HG02981 (cell line): Measurements from ENCODE around the gene RXRA.

Experiments used
- ATAC-seq: cut with Tn5 transposase; IDR thresholded peaks from one replicate; pipeline ENCODE4 v1.9.1; 2021; ENCODE audit warnings: mild to moderate bottlenecking, moderate library complexity; ENCODE audit not compliant: unreplicated experiment

Gene RXRA

DNA sequence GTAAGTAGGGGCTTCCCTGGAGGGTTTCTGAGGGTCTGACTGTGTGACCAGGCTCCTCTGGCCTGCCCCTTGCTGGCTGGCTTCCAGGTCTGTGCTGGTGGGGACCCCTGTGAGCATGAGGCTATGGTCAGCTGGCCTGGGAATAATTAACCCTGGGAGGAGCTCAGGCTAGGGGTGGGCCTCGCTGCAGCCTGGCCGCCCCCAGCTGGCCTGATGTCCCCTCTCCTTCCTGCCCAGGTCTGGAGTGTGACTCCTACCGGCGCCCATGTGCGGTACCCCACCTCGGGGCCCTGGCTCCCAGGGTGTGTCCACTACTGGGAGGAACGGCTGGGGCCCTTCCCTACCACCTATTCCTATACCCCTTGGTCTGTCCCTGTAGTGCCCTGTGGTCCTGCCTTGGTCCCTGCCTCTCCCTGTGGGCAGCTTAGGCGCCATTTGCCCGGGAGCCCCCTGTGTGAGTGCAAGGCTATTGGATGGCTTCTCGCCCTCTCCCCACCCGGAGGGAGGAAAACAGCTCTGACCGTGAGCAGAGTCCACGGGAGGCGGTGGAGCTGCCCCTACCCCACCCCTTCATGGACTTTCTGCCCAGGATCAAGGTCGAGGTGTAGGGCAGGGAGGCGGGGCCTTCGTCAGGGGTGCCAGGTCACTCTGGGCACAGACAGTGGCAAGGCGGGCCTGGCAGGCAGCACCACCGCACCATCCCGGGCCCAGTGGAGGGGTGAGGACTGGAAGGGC lies 9.4 kb downstream of the RXRA start:
- ATAC-seq, result no peak

DNA sequence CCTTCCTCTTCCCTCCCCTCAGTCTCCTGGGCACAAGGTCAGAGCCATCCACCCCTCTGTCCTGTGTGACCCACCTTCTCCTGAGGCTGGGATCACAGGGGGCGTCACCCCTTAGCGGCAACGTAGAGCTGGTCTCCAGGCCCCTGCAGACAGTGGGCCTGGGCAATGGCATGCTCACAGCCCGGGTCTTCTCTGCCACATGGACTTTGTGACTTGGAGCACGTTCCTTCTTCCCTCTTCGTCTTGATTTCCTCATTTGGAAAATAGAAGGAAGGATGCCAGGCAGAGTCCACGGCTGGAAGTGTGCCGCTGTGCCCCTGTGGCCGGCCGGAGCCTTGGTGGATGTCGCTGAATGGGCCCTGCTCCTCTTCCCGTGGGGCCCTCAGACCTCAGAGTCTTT lies 10.0 kb downstream of the RXRA start:
- ATAC-seq, result no peak

DNA sequence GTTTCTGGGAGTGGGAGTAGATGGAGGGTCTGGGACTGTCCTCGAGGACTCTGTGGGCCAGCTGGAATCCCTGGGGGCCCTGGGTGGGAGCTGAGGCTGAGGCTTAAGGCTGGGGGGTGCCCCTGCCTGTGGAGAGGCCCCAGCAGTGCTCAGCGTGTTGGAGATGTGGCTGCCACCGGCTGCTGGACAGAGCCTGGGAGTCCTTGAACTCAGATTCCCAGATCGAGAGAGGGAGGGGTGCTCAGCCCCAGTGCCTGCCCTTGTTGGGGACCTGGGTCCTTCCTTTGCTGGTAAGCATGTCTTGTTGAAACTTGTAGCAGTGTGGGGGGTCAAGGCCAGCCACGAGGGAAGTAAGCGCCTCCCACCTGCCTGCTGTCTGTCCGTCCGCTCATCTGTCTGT lies 10.7 kb downstream of the RXRA start:
- no peak for ATAC-seq

DNA sequence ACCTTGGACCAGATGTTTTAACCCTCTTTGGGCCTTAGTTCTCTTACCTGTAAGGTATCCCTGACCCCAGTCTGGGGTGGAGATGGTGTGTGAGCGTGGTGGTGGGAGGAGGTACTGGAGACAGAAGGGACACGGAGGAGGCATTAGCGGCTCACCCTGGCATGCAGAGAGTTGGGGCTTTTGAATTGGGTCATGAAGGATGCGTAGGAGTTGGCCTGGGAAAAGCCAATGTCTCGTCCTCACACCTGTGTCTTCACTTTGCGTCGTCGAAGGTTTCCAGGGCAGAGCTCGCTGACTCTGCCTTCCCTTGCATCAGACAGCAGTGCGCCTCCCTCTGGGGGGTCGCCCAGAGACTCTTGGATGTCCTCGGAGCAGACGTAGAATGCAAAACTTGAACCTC lies 11.2 kb downstream of the RXRA start:
- ATAC-seq, result no peak

DNA sequence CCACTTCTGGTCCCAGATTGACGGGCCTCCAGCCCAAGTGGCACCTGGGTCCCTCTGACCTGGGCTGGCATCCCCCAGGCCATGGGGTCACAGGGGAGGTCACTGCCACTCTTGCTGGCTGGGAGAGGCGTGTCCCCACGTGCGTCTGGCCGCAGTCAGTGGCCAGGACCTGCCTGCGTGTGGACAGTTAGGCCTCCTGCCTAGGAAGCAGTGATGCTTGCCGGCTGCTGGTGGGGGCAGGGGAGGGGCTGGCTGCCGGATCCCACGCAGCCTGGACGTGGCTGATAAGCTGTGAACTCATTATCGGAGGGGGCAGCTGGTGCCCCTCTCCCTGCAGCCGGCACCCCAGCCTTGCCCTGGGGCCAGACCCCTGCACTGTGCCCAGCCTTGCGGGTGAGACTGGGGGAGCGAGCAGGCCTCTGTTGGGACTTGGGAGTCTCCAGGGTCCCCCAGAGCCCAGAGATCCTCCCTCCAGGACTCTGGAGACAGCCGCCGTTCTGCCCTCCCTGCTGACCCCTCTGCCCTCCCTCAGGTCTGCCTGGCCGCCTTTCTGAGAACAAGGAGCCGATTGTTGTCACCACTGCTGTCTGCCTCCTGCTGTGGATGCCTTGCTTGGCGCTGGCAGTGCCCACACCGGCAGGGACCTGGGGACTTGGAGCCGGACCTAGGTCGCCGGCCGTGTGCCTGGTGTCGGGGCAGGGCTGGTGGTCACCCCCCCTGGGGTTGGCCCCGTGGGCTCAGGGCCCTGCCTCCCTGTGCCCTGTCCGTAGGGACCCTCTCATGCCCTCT lies 12.3 kb downstream of the RXRA start:
- no peak for ATAC-seq

DNA sequence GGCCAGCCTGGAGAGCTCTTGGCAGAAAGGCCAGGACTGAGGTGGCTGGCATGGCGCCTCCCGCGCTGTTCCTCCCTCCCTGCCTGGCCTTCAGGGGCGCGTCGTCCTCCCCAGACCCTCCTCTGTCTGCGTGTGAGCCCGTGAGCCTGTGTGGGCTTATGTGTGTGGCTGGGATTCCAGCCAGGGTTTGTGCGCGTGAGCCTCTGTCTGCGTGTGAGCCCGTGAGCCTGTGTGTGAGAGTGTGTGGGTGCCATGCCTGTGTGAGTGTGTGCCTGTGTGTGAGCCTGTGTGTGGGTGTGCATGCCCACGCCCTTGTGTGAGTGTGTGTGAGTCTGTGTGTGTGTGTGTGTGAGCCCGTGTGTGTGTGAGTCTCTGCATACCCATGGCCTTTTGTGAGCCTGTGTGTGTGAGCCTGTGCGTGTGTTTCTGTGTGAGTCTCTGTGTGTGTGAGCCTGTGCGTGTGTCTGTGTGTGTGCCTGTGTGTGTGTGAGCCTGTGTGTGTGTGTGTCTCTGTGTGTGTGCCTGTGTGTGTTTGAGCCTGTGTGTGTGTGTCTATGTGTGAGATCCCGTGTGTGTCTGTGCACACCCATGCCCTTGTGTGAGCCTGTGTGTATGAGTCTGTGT lies 13.0 kb downstream of the RXRA start:
- ATAC-seq, result no peak

DNA sequence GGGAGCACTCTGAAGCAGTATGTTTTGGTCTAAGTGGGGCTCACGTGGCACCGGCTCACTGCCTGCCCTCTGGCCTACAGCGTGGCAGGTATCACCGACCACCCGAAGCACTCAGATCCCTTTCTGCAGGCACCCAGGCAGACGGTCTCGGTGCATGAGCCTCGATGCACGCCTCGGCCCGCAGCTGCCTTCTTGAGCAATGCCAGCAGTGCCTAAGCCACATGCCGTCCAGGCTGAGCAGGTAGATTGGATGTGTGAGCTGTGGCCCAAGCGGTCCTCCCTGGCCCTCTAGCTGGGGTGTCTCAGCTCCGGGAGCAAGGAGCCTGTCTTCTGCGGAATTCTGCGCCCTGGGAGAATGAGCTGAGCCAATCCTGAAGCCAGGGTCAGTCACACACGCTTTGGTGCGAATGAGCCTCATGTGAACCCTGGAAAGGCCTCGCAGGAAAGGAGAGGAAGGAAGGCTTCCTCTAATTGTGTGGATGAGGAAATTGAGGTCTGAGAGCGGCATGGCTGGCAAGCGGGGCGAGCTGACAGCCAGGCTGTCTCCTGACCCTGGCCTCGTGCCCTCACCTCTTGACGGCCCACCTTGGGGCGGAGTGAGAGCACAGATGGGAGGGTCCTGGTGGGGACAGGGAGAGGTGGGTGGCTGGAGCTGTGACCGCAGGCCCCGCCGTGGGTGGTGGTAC lies 14.4 kb downstream of the RXRA start:
- no peak for ATAC-seq

DNA sequence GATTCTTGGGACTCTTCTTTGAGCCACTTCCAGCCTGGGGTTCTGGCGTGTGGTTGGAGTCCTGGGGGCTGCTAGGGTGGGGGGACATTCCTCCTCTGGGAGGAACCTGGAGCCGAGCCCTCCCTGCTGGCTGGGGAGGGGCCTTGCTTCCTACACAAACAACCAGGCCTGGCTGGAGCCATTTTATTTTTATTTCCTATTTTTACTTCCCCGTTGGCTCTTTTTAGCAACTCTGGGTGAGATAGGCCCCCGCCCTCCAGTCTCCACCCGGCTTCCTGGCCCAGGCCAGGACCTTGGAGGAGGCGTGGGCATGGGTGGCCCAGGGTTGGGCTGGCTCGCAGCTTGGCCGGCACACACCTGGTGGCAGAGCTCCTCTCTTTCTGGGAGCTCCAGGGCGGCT lies 15.1 kb downstream of the RXRA start:
- ATAC-seq, result no peak

DNA sequence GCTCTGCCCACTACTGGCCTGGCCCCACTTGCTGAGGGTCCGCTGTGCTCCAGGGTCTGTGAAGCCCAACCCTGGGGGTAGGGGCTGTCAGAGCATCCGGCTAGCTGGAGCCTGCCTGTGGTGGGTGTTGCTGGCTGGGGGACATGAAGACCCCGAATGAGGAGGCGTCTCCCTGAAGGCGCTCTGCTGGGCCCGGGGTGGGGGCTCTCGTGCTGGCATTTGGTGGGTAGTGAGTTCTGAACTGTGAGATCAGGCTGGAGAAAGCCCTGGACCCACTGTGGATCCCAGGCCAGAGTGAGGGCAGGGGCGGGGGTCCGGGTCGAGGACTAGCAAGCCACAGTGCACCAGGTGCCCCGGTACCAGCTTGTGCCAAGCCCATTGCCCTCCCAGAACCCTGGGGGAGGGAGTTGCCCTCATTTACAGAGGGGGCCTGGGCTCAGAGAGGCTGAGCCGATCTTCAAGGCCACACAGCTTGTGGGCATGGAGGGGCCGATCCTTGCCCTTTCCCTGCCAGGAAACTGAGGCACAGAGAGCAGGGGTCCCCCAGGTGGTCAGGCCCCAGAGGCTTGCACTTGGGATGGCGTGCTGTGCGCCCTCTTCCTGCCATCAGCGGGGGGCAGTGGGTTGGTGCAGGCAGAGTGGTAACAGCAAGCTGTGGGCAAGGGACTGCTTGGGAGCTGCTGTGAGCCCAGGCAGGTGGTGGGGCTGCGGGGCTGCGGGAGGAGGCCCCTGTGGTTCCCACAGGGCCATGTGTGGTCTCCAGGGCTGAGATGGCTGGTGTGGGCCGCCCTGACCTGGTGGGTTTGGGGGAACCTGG lies 15.9 kb downstream of the RXRA start:
- ATAC-seq, result no peak

DNA sequence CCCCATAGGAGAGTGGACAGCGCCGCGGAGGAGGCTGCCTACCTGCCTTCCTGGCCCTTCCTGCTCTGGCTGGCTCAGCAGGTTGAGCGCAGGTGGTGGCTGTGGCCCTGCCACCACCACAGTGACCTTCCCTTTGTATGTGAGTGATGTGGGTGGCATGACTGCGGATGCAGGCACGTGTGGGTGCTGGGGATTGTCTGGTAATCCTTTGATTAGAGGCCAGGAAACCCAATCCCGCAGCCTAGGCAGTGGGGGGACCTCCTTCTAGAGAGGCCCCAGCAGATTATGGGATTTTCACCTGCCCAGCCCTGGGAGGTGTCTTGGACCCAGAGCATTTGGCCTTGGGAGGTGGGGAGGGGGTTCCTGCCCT lies 16.5 kb downstream of the RXRA start:
- no peak for ATAC-seq

DNA sequence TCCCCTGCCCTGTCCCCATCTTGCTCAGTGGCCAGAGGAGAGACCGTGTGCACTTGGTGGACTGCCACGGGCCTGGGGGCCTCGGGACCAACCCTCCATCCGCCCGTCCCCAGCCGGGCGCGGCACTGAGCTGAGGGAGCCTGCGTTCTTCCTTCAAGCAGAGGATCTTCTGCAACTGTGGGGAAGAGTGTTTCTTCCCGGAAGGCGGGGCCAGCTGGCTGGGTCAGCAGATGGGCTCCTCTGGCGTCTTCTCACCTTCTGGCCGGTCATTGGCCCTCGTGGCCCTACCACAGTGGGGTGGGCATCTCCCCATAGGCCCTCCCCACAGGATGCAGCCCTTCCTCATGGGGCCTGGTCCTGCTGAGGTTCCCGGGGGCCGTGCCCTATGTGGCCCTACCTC lies 17.4 kb downstream of the RXRA start:
- ATAC-seq, result no peak

DNA sequence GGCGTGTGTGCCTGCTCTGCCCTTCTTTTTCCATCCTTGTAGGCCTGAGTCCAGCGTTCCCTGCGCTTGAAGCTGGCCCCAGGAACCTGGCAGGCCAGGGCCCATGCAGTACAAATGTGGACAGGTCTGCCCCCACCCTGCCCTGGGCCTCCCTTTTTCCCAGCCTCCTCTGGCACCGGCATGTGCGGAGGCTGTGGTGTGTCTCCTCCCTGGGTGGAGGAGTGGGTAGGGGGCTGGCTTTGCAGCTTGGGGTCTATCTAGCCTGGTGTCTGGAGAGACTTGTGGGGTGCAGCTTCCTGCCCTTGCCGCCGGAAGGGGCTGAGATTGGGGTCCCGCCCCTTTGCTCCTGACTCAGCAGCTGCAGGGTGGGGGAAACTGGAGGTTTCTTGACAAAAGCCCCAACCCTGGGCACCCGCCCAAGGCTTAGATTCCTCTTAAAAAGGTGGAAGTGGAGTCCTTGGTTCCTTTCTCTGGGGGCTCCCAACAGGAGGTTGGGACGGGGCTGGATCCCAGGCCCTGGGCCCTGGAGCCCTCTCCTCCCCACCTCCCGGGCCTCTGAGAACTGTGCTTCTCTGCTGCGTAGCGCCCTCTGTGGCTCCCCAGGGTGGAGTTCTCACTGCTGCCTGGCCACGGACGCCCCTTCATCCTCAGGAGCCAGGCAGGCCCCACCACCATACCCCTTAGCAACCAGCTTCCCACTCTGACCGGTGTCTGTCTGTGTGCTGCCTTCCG lies 18.0 kb downstream of the RXRA start:
- no peak for ATAC-seq

DNA sequence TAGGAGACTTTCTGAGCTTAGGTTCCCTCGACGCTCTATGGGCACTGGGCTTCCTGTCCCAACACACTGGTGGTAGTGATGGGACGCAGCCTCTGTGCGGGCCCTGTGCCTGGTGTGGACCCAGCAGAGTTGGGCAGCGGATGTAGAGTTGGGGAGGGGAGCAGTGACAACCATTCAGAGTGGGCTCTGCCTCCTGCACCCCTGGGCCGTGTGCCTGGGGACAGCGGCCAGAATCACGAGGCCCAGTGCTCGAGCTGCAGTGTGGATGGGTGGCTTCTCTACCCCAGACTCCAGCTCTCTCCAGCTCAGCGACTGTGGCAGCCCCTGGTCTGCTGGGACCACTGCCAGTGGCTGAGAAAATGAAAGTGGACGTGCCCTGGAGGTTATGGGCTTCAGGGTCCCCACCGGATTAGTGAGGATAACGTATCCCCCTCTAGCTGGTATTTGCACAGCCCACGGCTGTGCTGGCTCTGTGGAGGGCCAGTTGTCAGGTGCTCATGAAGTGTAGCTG lies 18.6 kb downstream of the RXRA start:
- ATAC-seq, result no peak

DNA sequence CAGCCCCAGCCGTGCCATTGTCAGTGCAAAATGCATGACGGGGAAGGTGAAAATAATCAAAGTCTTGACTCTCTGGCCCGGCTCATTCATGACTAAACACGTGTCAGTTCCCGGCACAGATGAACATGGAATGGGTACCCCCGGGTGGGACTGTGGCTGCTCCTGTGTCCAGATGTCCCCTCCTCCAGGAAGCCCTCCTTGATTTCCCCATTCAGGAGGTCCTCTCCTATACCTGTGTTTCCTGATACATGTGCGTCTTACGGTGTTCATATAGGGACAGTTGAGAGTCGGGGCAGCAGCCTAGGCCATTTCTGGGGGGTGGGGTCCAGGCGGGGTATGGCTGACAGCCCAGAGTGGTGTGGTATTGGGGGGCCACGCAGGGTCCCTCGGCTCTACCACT lies 19.5 kb downstream of the RXRA start:
- ATAC-seq, result no peak

DNA sequence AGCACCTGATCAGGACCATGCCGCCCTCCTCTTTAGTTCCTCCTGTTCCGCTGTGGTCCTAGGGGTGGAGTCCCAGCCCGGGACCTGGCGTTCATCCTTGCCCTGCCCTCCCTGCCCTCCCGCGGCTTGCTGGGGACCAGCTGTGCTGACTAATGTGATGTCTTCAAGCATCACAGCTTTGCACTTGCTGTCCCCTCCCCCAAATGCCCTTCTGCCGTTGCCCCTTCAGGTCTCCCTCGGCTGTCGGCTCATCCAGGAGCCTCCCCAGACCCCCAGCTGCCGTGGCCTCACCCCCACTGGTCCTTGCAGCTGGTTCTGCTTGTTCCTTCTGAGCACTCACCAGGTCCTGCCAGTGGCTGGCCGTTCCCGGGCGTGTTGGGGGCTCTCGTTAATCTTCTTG lies 19.9 kb downstream of the RXRA start:
- ATAC-seq, result no peak

DNA sequence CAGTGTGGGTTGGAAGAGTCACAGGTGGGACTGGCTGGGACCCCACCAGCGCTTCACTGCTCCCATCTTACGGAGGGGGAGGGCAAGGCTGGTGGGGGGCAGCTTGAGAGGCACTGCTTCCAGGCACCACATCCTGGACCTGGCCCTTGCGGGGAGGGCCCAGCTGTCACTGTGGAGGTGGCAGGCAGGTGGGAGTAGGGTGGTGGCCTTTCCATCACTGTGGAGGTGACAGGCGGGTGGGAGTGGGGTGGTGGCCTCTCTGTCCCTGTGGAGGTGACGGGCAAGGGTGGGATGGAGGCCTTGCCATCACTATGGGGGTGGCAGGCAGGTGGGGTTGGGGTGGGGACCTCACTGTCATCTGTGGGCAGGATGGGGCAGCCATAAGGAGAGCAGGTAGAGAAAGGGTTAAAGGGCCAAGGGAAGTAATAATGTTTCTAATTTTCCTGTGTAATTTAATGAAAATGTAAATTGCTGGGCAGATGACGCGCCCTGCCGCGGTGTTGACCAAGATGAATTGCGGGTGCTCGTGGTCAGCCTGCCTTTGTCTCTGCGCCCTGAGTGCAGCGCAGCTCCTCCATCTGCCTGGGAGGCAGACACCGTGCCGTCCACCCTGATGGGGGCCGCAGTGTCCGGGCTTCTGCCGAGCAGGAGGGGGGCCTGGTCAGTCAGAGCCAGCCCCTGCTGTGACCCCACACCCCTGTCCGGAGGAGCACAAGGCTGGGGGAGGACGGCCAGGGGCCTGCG lies 20.8 kb downstream of the RXRA start:
- ATAC-seq, result no peak

DNA sequence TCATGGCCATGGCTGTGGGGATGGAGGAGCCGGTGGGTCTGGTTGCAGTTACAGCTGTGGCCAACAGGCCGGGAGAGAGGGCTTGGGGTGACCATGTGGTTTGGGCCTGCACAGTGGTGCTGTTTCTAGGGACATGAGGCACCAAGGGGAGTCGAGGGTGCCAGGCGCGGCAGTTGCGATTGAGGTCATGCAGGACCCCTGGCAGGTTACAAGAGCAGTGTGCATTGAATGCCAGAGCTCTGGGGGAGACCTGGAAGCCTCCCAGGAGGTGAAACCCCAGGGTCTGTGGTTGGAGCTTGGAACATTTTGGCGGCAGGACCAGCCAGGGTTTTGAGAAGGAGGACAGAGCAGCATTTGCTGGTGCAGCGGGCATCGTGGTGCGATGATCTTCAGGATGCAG lies 21.7 kb downstream of the RXRA start:
- ATAC-seq, result no peak

DNA sequence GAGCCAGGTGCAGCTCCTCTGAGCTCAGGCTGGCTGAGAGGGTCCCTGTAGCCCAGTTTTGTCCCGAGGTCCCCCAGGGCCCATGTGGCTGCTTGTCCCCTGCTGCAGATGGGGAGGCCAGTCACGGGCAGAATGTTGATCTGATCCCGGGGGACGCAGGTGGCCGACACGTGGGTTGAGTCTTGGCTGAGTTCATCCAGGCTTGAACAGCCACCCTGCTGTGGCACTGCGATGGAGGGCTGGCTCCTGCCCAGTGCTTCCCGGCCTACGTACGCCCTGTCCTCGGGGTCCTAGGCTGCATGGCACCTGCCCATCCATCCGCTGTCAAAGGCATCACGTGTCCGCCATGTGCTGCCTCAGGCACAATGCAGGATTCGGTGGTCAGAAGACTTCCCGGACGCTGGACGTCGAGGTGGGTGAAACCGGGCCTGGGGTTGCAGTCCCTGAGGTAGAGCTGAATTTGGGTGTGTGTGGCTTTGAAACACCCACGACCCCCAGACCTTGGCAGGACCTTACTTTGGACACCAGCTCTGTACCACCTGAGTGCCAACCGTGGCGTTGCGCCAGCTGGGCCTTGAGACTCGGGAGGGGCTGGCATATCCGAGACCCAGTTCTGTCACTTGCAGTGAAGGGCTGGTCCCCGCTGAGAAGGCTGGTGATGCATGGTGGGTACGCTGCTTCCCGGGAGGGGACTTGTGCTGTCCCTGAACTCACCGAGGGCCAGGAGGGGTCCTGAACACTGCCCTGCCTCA lies 22.3 kb downstream of the RXRA start:
- ATAC-seq, result no peak
